ENCODE data around the gene SLC23A1.

- TF ChIP-seq POLR2A (IDR thresholded peaks at IDR 0.05) (no peak), CTCF (IDR thresholded peaks at IDR 0.05) (no peak)
These were observed 10.5 kb upstream of the SLC23A1 start for GRCh38 chr5:139393497-139394122.

All from esophagus squamous epithelium (tissue), 4 donors.